MCF 10A (cell line): ENCODE measurements around the gene IL4. TPM values are rescaled to one million over a fixed set of nuclear protein-coding genes. Genes with fewer than 3 reads are reported as not detected.

Source experiments
- BruUV-seq: library from RNA; stranded (reverse); fragments of 400-500 nt; replicated peaks from 2 replicates; lab custom pipeline; 2021; lab: Mats Ljungman, UMichigan
- CTCF ChIA-PET: fragments of 300-600 bp; sonication (Branson Sonifier 250); formaldehyde crosslinking; extraction: SDS; loops from one replicate; lab custom pipeline; 2021; ENCODE audit warnings: antibody characterized with exemption, inconsistent platforms; lab: Yijun Ruan, JAX
- POLR2A ChIA-PET: fragments of 300-600, 350-650 bp; sonication (Branson Sonifier 250); formaldehyde crosslinking; extraction: SDS; loops from one replicate; lab custom pipeline; 2020; ENCODE audit warnings: antibody characterized with exemption, inconsistent platforms; lab: Yijun Ruan, JAX
- DNase-seq: peaks from one replicate; pipeline ENCODE4 v3.0.0-alpha.2; 2018; ENCODE audit not compliant: unreplicated experiment
- H3K27ac Mint-ChIP-seq: one replicate; pipeline ENCODE4 v1.8.0; 2022; ENCODE audit warnings: mild to moderate bottlenecking, low read depth, mixed read lengths; ENCODE audit not compliant: unreplicated experiment
- H3K27me3 Mint-ChIP-seq: one replicate; pipeline ENCODE4 v1.8.0; 2022; ENCODE audit warnings: mixed read lengths; ENCODE audit not compliant: insufficient read depth, unreplicated experiment
- H3K36me3 Mint-ChIP-seq: one replicate; pipeline ENCODE4 v1.8.0; 2022; ENCODE audit warnings: mild to moderate bottlenecking, moderate library complexity, mixed read lengths; ENCODE audit not compliant: insufficient read depth, unreplicated experiment
- H3K4me1 Mint-ChIP-seq: one replicate; pipeline ENCODE4 v1.8.0; 2022; ENCODE audit warnings: mixed read lengths; ENCODE audit not compliant: insufficient read depth, unreplicated experiment
- H3K4me3 Mint-ChIP-seq: one replicate; pipeline ENCODE4 v1.8.0; 2022; ENCODE audit warnings: mild to moderate bottlenecking, moderate library complexity, mixed read lengths; ENCODE audit not compliant: unreplicated experiment
- H3K9me3 Mint-ChIP-seq: one replicate; pipeline ENCODE4 v1.8.0; 2022; ENCODE audit warnings: mixed read lengths; ENCODE audit not compliant: unreplicated experiment
- CTCF ChIP-seq: fragments of 200-600 bp; IDR thresholded peaks from one replicate; pipeline ENCODE4 v1.8.0; 2022; ENCODE audit warnings: antibody characterized with exemption, mild to moderate bottlenecking; ENCODE audit not compliant: unreplicated experiment
- intact Hi-C: fragments of 100-400 bp; cut with micrococcal nuclease; formaldehyde crosslinking; loops from 2 replicates; pipeline ENCODE4 v1.14.1; 2022
- total RNA-seq: library from RNA; stranded (reverse); gene quantifications from 2 replicates; pipeline ENCODE4 v1.2.3, GENCODE V29; 2022

Gene IL4
- total RNA-seq, 1 experiment from 2014 or later = not detected

DNA sequence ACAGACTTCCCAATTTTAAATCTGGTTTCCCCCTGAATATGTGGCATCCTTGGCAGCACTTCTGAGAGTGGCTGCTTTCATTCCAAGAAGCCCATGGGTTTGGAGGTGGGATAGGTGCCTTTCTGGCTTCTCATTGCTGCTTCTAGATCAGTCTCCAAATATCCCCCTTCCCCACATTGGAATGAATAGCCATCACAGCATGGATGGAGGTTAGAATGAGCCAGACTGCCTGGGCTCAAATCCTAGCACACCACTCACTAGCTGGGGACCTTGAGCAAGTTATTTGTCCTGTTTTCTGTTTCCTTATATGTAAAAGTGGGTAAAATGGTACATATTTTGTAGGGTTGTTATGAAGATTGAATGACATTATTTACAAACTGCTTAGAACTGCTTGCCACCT is 29.6 kb upstream of the IL4 start:
- intact Hi-C loops = loop anchor here (5.0 kb wide), 1 partner anchor 148 kb away; no protein-coding TSS in a partner anchor
- ChIA-PET POLR2A (interaction anchor here (0.5 to 1.1 kb wide), 2 partner anchors 10 to 22 kb away, joined by 3 to 4 read pairs; no protein-coding TSS in a partner anchor), CTCF (interaction anchor here (0.6 to 1.0 kb wide), 2 partner anchors 142 to 185 kb away, joined by 3 read pairs; no protein-coding TSS in a partner anchor)
- no peaks in the 10 kb centered on the region for H3K4me1 Mint-ChIP-seq
- H3K27me3 Mint-ChIP-seq = no peaks in the 10 kb centered on the region
- H3K4me3 Mint-ChIP-seq = no peak overlapping the region
- no peak for TF ChIP-seq CTCF
- H3K36me3 Mint-ChIP-seq = peaks cover 62% of the 10 kb centered on the region
- no peak for DNase-seq
- H3K27ac Mint-ChIP-seq = no peak overlapping the region
- no TSS peak for BruUV-seq
- no peaks in the 10 kb centered on the region for H3K9me3 Mint-ChIP-seq

- CTCF ChIA-PET = interaction anchor here (0.6 kb wide), 1 partner anchor 978 kb away, joined by 5 read pairs; no protein-coding TSS in a partner anchor
- Mint-ChIP-seq H3K27me3 (no peaks in the 10 kb centered on the region), H3K4me1 (no peaks in the 10 kb centered on the region), H3K36me3 (peaks cover 36% of the 10 kb centered on the region), H3K9me3 (no peaks in the 10 kb centered on the region), H3K27ac (no peak overlapping the region), H3K4me3 (no peak overlapping the region)
- DNase-seq = no peak
- intact Hi-C loops = no loop called here
- no peak for TF ChIP-seq CTCF
- BruUV-seq = no TSS peak
- POLR2A ChIA-PET = interaction anchor here (0.5 to 0.9 kb wide), 2 partner anchors 13 to 49 kb away, joined by 3 to 4 read pairs; no protein-coding TSS in a partner anchor
Observed at GRCh38 chr5:132646583-132647266, 27.1 kb upstream of the IL4 start.

DNA sequence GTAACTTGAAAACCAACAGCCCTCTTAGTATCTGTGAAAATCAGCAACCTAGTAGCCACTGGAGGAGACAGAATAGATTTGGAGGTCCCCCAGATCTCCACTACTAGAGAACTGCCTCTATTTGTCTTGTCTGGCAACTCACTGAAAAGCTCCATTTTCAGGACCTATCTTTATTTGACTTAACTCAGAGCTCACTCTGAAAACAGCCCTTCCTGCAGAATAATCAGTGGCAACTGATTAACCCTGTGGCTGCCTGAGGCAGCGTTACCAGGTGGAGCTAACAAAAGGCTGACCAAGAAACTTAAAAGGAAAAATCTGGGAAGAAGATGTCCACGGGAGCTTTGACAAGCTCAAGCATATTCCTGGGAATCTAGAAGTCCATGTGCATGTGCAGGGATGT is 26.3 kb upstream of the IL4 start:
- no peak overlapping the region for H3K27ac Mint-ChIP-seq
- intact Hi-C loops = no loop called here
- ChIA-PET CTCF (interaction anchor here (0.5 kb wide), 1 partner anchor 18 kb away, joined by 3 read pairs; no protein-coding TSS in a partner anchor), POLR2A (interaction anchor here (0.9 to 2.6 kb wide), 3 partner anchors 11 to 27 kb away, joined by 3 to 8 read pairs (median 4); partner anchors contain the start of gene IL13)
- no peak for TF ChIP-seq CTCF
- H3K4me3 Mint-ChIP-seq = no peak overlapping the region
- BruUV-seq = no TSS peak
- peaks cover 29% of the 10 kb centered on the region for H3K36me3 Mint-ChIP-seq
- no peaks in the 10 kb centered on the region for H3K9me3 Mint-ChIP-seq
- no peak for DNase-seq
- H3K27me3 Mint-ChIP-seq = no peaks in the 10 kb centered on the region
- no peaks in the 10 kb centered on the region for H3K4me1 Mint-ChIP-seq

DNA sequence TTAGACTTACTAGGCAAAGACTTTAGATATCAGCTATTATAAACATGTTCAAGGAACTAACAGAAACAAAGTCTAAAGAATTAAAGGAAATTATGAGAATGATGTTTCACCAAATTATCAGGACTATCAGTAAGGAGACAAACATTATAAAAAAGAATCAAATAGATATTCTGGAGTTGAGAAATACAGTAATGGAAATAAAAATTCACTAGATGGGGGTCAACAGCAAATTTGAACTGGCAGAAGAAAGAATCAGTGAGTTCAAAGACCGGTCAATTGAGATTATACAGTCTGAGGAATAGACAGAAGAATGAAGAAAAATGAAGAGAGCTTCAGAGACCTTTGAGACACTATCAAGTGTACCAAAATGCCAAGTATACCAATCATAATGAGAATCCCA is 25.4 kb upstream of the IL4 start:
- BruUV-seq = TSS peak; percentile 2
- H3K27ac Mint-ChIP-seq = no peak overlapping the region
- intact Hi-C loops = no loop called here
- peaks cover 20% of the 10 kb centered on the region for H3K36me3 Mint-ChIP-seq
- ChIA-PET POLR2A (interaction anchor here (0.8 to 2.6 kb wide), 5 partner anchors 10 to 168 kb away, joined by 3 to 8 read pairs (median 3); partner anchors contain the start of gene IL13), CTCF (interaction anchor here (0.8 kb wide), 1 partner anchor 28 kb away, joined by 3 read pairs; no protein-coding TSS in a partner anchor)
- H3K9me3 Mint-ChIP-seq = no peaks in the 10 kb centered on the region
- H3K4me1 Mint-ChIP-seq = no peaks in the 10 kb centered on the region
- TF ChIP-seq CTCF = no peak
- H3K27me3 Mint-ChIP-seq = no peaks in the 10 kb centered on the region
- H3K4me3 Mint-ChIP-seq = no peak overlapping the region
- DNase-seq = no peak
